HL-60 (cell line): ENCODE measurements around the gene BCAN.
A peak's percentile ranks its signal among the peaks of the same experiment; 100 is the strongest.

Experiments used
- DNase-seq, 2 experiments: peaks; one replicate each; pipeline ENCODE4 v3.0.0-alpha.2; 2010 to 2020; ENCODE audit warnings: low read depth in 1 of 2, low spot score in 1 of 2
- H3K27ac ChIP-seq: fragments of 250-450 bp; sonication (Bioruptor Pico); replicated peaks from 2 replicates; pipeline ENCODE4 v1.5.1; 2020; ENCODE audit warnings: mild to moderate bottlenecking, moderate library complexity
- H3K27me3 ChIP-seq: fragments of 250-450 bp; sonication (Bioruptor Pico); 2 replicates; pipeline ENCODE4 v1.5.1; 2021; ENCODE audit warnings: mild to moderate bottlenecking, moderate library complexity; ENCODE audit not compliant: insufficient read depth, poor library complexity, severe bottlenecking
- H3K4me3 ChIP-seq: replicated peaks from 2 replicates; pipeline ENCODE4 v1.5.1; 2011; ENCODE audit warnings: mild to moderate bottlenecking, control low read depth, low read length; ENCODE audit not compliant: insufficient read depth
- GABPA ChIP-seq: IDR thresholded peaks from 2 replicates; pipeline ENCODE4 v1.6.1; 2012; ENCODE audit warnings: low read depth
- POLR2AphosphoS5 ChIP-seq: IDR thresholded peaks from 2 replicates; pipeline ENCODE4 v1.6.1; 2012; ENCODE audit warnings: low read depth
- REST ChIP-seq: IDR thresholded peaks from 2 replicates; pipeline ENCODE4 v1.6.1; 2012; ENCODE audit warnings: low read depth; ENCODE audit not compliant: insufficient replicate concordance
- SPI1 ChIP-seq: IDR thresholded peaks from 2 replicates; pipeline ENCODE4 v1.6.1; 2012; ENCODE audit warnings: low read depth, mild to moderate bottlenecking, borderline replicate concordance
- TF ChIP-seq, protein P1 (sequence below): IDR thresholded peaks from one replicate; pipeline ENCODE4 v1.5.1; 2011; ENCODE audit warnings: low read length, control low read depth, inconsistent platforms; ENCODE audit not compliant: insufficient read depth

The BCAN gene

DNA sequence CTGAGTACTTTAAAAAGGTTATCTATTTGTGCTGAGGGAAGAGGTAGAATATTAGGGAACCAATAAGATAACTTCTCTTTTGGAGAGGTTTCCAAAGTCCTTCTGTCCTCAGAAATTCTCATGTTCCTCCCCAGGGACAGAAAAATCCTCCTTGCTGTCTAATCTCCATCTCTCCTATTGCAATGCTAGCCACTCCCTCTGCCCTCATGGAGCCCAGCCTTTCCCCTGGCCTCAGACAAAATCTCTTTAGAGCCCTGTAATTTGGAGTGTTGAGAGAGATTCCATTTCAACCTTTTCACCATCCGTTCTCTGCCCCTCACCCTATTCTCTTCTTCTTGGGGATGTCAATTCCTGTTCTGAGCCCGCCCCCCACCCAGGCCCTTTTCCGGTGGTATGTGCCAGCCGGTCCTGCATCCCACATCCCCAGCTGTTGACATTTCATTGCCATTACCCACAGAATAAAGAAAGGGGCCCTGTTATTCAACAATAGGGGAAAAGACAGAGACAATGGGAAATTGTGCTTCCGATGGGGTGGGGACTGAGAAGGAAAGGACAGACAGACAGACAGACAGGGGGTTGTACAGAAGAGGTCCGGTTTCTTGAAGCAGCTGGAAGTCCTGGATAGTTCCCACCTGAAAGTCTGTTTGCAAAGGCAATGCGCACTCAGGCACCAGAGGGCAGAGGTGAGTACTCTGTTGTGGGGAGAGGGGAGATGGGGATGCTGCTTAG lies 22.9 kb upstream of the BCAN start, which contains the start of gene HAPLN2:
HAPLN2 (plus strand) TSS at position 563 of the 729 bp plus-strand sequence. CDS start 4,076 bp downstream, outside the sequence.
- Histone ChIP-seq H3K27ac (no peak within 1 kb of the TSS), H3K4me3 (no peak within 1 kb of the TSS), H3K27me3 (peaks cover 46% of the 10 kb centered on the region)
- TF ChIP-seq, protein P1, sequence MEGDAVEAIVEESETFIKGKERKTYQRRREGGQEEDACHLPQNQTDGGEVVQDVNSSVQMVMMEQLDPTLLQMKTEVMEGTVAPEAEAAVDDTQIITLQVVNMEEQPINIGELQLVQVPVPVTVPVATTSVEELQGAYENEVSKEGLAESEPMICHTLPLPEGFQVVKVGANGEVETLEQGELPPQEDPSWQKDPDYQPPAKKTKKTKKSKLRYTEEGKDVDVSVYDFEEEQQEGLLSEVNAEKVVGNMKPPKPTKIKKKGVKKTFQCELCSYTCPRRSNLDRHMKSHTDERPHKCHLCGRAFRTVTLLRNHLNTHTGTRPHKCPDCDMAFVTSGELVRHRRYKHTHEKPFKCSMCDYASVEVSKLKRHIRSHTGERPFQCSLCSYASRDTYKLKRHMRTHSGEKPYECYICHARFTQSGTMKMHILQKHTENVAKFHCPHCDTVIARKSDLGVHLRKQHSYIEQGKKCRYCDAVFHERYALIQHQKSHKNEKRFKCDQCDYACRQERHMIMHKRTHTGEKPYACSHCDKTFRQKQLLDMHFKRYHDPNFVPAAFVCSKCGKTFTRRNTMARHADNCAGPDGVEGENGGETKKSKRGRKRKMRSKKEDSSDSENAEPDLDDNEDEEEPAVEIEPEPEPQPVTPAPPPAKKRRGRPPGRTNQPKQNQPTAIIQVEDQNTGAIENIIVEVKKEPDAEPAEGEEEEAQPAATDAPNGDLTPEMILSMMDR: peak; percentile 44
- TF ChIP-seq POLR2AphosphoS5 (no peak), SPI1 (no peak), REST (no peak), GABPA (no peak)
- DNase-seq: no peak

DNA sequence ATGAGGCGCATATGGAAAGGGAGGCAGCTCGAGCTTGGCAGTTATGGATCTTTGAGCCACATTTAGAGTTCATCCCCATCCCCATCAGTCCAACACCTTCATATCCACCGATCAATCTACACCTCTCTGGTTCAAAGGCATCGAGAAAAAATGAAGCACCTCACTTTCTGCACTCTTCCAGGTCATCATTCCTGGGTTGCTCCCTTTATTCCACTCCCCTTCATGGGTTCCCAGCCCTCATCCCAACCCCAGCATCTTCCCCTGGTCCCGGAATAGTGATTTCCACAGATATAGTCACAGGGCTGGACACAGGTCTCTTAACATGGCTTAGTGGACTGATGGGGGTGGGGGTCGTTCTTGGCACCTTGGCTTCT lies 22.3 kb upstream of the BCAN start:
- Histone ChIP-seq H3K27ac (no peak overlapping the region), H3K27me3 (peaks cover 49% of the 10 kb centered on the region)
- no peak for TF ChIP-seq SPI1
- no peak for TF ChIP-seq GABPA
- no peak for TF ChIP-seq REST
- TF ChIP-seq, protein P1: no peak
- TF ChIP-seq POLR2AphosphoS5: no peak

DNA sequence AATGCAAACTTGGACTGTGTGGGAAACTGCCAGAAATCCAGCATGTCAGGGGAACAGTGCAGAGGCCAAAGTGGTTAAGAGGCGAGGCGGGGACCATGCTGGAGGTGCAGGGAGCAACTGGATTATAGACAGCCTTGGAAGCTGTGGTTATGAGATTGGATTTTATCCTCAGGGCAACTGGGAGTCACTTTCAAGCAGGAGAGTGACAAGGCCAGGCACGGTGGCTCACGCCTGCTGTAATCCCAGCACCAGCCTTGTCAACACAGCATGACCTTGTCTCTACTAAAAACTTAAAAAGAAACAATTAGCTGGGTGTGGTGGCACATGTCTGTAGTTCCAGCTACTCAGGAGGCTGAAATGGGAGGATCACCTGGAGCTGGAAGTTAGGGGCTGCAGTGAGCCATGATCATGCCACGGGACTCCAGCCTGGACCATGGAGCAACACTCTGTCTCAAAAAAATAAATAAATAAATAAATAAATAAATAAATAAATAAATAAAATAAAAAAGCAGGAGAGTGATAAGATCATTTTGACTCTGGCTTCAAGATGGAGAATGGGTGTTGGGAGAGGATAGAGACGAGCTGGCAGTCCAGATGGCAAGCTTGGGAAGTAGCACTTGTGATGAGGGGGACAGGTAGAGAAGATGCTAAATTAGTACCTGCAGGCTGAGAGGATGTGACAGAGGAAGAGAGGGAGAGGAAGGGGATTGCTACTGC lies 19.2 kb upstream of the BCAN start:
- TF ChIP-seq, protein P1: no peak
- TF ChIP-seq REST: no peak
- TF ChIP-seq POLR2AphosphoS5: no peak
- no peak for TF ChIP-seq SPI1
- no peak for TF ChIP-seq GABPA
- Histone ChIP-seq H3K4me3 (no peak overlapping the region), H3K27me3 (peaks cover 49% of the 10 kb centered on the region), H3K27ac (no peak overlapping the region)
- DNase-seq: no peak

More for the DNA sequence above, 22.3 kb upstream of the BCAN start:
- no peak overlapping the region for H3K4me3 ChIP-seq
- DNase-seq: no peak
